HG02870 (cell line): ENCODE results near the gene PPP1R15B.
A peak's percentile ranks its signal among the peaks of the same experiment; 100 is the strongest.

Experiments used
- ATAC-seq: cut with Tn5 transposase; IDR thresholded peaks from one replicate; pipeline ENCODE4 v1.9.1; 2021; ENCODE audit warnings: mild to moderate bottlenecking, moderate library complexity; ENCODE audit not compliant: unreplicated experiment

PPP1R15B gene

GRCh38 chr1:204411451-204412204 lies at the start of gene PPP1R15B:
Gene PPP1R15B (minus strand): TSS chr1:204411817. CDS start chr1:204411411, 406 bp downstream.
- peak; percentile 85 for ATAC-seq

DNA sequence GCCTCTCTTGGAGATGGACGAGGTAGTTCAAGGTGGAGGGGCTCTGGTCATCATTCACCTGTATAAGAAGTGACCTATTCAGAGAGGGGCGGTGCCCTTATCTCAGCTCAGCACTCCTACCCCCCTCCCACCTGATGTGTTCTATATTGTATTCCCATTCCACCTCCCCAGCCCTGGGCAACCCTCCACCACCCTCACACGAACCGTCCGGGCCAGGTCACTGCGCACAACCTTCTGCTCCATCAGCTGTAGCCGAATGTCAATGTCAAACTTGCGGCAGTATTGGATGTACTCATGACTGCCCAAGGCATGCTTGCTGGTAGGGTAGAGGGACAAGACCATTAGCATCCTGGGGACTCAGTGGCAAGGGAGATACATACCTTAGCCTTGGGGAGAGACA lies 48.7 kb upstream of the PPP1R15B start:
- no peak for ATAC-seq

- ATAC-seq, result no peak
These were observed 48.1 kb upstream of the PPP1R15B start for GRCh38 chr1:204459706-204460105.

DNA sequence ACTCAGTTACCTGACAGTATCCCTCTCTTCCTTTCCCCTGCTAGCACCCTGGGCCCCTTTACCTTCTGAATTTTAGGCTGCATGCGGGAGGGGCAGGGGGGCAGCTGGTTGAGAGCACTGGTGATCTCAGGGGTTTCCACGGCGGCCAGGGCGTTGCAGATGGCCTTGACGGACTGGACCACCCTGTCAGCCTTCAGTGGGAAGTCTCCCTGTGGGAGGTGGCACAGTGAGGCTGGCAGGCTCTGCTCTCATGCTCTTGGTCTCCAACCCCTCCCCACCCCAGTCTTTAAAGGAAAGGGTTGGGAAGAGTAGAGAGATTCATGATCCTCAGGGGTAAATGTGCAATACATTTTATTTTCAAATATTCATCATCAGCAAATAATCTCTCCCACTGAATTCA lies 46.0 kb upstream of the PPP1R15B start:
- no peak for ATAC-seq

- no peak for ATAC-seq
These were observed 45.3 kb upstream of the PPP1R15B start for GRCh38 chr1:204456826-204457442.

DNA sequence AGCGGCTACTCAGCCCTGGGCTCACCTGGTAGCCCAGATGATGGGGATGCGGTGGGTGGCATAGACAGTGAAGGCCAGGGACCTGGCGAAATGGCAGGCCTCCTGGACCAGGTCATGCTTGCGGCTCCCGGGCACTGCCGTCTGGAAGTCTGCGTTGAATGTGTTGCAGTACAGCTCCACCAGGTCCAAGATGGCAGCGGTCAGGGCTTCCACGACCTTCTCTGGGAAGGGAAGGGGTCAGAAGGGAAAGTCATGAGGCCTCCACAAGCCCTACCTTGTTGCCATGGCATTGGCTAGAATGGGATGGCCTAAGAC lies 44.2 kb upstream of the PPP1R15B start:
- ATAC-seq, result no peak

DNA sequence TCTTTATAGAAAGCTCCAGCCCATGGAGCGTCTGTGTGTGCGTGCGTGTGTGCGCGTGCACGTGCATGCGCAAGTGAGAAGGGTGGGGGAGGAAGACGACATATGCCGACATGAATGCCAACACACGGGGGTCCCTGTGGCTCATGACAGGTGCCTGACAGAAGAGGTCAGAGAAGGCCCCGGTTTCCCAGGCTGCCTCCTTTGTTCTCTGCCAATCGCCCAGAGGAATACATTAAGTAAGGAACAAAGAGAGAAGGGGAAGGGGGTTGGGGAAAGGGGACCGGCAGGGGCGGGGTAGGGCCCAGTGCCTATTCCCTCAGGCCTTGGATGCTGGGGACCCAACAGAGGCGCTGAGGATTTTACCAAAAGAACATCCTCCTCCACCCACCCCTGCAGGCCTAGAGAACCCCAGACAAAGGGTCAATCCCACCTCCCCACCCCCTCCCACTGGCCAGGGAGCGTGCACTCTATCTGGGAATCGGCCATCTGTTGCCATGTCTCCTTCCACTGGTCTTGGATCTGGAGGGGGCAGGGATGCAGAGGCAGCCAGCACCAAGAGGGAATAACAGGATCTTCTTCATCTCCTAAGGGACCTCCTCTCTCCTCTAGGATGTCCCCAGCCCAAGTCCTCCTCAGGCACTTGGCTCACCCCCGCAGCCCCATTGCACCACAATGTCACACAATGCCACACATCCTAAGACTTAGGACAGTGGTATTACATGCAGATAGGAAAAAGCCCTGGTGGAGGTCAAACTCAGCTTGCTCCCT lies 43.6 kb upstream of the PPP1R15B start:
- no peak for ATAC-seq

DNA sequence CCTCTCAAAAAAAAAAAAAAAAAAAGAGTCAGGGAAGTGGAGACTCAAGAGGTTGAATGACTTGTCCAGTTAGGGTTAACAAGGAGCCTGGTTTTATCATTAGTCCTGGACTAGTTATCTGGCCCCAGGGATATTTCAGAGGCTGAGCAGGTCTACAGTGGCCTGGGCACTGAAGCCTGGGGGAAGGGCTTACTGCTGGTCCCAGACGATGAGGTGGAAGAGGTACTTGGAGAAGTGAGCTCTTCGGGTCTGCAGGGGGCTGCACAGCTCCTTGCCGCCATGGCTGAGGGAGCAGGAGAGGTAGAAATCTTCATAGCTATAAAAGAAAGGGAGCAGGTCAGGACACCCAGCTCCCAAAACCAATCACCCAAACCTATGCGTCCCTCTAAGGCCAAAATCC lies 42.9 kb upstream of the PPP1R15B start:
- no peak for ATAC-seq

DNA sequence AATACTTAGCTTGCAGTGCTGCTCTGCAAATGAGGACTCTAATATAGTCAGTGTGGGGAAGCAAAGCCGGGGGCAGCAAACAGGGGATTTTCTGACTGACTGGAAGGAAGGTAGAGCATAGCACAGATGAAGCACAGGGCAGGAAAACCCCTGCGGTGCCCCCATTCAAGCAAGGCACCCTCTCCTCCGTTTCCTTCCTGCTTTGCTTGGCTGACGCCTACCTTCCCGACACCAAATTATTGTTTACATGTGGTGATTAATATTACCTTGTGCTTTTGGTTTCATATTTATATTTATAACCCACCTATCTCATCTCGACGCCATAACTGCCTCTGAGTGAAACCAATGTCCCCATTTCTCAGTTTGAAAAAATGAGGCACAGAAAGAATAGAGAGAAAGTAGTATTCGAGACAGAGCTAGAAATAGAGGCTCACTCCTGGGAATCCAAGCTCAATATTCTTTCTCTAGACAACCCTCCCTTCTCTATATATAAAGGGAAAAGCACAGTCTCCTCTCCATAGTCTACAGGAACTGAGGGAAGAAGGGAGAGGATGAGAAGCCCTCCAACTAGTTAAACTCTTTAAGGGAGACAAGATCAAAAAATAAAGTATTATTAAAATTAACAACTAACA lies 41.6 kb upstream of the PPP1R15B start:
- ATAC-seq, result peak; percentile 66

GRCh38 chr1:204451352-204452124 lies 39.9 kb upstream of the PPP1R15B start:
- no peak for ATAC-seq

DNA sequence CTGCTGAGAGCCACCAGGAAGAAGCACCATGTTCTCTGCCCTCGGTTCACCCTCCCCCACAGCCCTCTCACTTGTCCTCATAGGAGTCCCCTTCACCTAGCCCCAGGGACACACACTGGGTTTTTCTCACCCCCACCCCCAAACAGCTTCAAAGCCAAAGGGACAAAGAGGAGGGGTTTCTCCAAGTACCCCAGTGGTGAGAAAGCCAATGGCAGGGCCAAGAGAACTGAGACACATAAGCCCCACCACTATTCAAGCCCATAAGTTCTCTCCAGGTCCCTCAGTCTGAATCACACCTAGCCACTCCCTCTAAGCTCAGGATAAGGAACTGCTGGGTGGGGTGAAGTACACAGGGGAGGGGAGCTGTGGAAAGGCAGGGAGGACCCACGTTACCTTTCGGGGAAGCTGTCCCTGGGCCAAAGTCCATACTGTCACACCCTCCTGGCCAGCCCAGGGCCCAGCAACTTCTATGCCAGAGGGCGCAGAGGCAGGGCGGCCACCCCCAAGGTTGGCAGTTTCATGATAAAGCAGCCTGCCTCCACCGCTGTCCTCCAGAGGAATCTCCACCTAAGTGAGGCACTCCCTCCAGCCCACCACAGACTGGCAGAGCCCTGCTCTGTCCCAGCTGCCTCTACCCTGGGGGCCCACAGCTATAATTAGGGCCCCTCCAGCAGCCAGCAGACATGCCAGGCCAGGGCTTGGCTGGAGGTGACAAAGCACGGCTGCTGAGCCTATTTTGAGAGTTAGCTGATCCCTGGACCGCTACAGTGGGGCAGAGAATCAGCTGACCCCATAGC lies 39.0 kb upstream of the PPP1R15B start:
- ATAC-seq, result no peak

DNA sequence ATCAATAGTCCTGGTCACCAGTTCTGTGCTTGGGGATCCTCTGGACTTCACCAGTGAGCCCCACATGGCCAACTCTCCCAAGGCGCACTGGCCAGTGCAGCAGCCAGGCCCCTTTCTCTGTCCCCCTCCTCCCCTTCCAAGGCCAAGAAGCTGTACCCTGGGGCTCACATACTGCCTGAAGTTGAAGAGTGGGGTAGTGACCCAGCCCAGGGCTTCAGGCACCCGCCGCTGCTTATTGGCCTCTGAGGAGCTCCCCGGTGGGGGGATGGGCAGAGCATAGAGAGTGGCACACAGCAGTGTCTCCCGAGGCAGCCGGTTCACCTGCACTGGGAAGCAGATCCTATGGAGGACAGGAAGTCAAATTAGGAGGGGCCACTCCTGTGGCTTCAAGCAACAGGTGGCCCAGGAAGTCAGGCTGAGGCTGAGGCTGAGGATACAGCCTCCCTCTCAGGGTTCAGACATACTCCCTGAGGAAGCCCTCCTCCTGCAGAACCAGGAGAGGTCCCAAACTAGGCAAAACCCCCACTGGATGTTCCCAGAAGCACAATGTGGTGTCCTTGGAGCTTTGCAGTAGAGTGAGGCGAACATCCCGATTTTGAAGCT lies 38.2 kb upstream of the PPP1R15B start:
- ATAC-seq, result no peak

DNA sequence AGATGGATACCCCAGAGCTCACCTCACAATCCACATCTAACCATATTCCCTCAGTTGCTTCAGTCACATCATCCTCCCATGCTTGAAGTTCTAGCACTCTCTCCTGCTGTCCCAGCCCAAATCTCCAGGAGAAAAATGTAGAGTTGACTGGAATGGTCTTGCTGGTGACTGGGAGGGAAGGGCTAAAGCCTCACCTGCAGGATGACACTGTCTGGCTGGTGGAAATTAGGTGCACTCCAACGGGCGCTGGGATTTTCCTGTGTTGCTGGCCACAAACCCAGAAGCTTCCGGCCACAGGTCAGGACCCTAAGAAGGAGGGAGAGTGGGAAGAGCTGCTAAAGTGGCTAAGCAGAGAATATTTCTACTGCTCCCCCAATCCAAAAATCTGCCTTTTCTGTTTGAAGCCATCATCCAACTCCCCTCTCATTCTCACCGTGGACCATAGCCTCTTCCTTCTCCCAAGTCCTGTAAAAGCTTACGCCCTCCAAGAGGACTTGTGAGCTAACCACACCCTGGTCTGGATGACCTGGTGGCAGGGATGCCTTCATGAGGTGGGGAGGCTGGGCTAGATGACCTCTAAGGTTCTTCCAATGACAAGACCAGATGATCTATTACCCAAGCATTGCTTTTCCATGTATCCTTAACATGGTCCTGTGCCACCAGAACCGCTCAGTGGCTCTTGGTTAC lies 37.5 kb upstream of the PPP1R15B start:
- ATAC-seq, result no peak

DNA sequence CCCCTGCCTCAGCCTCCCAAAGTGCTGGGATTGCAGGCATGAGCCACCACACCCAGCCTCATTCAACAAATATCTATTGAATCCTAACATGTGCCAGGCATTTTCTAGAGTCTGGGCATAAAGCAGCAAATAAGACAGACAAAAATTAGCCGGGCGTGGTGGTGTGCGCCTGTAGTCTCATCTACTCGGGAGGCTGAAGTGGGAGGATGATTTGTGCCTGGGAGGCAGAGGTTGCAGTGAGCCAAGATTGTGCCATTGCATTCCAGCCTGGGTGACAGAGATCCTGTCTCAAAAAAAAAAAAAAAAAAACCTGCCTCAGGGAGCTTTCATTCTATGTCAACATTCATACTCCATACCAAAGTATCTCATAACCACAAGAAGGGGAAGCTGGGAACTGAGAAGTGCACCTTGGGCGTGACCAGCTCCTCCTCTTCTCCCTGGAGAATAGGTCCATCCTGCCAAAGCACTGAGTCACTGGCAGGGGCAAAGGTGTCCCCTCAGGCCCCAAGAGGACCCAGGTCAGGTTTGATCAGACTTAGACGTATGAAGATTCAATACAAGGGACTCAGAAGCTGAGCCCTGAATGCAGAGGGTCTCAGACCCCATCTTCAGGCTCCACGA lies 36.8 kb upstream of the PPP1R15B start:
- ATAC-seq, result no peak

DNA sequence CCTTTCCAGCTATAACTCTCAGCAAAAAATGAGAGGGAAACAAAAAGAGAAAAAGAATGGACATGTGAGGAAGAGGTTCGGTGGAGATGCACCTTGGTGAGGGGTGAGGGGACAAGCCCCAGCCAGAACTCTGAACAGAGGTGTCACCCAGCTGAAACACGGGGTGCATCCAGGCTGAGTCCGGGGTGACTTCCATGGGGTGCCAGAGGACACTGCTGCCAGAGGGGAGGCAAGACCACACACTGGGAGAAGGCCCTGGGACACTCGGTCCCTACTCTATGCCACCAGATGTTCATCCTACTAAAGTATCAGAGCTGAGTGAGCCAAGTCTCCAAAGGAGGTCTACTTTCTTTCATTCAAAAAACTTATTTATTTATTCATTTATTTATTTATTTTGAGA lies 36.1 kb upstream of the PPP1R15B start:
- ATAC-seq, result no peak

DNA sequence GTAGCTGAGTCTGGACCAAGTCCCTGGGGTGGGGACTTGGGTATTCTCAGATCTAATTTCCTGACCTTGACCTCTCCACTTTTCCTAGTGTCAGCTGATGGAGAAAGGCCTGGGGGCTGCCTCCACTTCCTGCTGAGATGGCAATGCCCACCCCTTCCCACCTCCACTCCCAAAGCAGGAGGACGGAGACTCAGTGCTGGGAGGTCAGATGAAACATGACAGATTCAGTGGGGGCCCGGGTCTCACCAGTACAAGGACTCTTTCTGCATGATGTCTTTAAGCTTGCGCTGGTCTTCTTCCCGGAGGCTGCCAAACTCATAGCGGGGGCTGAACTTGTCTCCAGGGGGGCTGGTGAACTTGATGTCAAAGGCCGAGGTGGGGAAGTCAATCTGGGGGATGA lies 35.6 kb upstream of the PPP1R15B start:
- no peak for ATAC-seq

- ATAC-seq, result no peak
These were observed 34.9 kb upstream of the PPP1R15B start for GRCh38 chr1:204446413-204447111.

GRCh38 chr1:204445860-204446412 lies 34.3 kb upstream of the PPP1R15B start:
- ATAC-seq, result no peak
